ENCODE results near the gene SRPK1.

Gene SRPK1

GRCh38 chr6:35894776-35895175 lies 26.1 kb downstream of the SRPK1 start:
- H3K27ac Mint-ChIP-seq: no peak overlapping the region
- peaks cover 6% of the 10 kb centered on the region for H3K9me3 Mint-ChIP-seq
- H3K36me3 Mint-ChIP-seq (ENCODE audit: low read depth): peaks cover 55% of the 10 kb centered on the region

GRCh38 chr6:35893246-35893645 lies 27.7 kb downstream of the SRPK1 start:
- Mint-ChIP-seq H3K36me3 (ENCODE audit: low read depth) (peaks cover 43% of the 10 kb centered on the region), H3K4me1 (no peaks in the 10 kb centered on the region), H3K9me3 (peaks cover 2% of the 10 kb centered on the region), H3K4me3 (no peak overlapping the region), H3K27ac (no peak overlapping the region), H3K27me3 (ENCODE audit: low read depth) (no peaks in the 10 kb centered on the region)
- TF ChIP-seq CTCF (IDR thresholded peaks at IDR 0.05; ENCODE audit: unreplicated experiment in 3 of 3): no peak

More at GRCh38 chr6:35894776-35895175, 26.1 kb downstream of the SRPK1 start:
- Mint-ChIP-seq H3K4me1 (no peaks in the 10 kb centered on the region), H3K27me3 (ENCODE audit: low read depth) (no peaks in the 10 kb centered on the region), H3K4me3 (no peak overlapping the region)
- TF ChIP-seq CTCF (IDR thresholded peaks at IDR 0.05; ENCODE audit: unreplicated experiment in 3 of 3): no peak

GRCh38 chr6:35892482-35892881 lies 28.4 kb downstream of the SRPK1 start:
- TF ChIP-seq CTCF (IDR thresholded peaks at IDR 0.05; ENCODE audit: unreplicated experiment in 3 of 3): no peak
- Mint-ChIP-seq H3K9me3 (peaks cover 2% of the 10 kb centered on the region), H3K4me3 (no peak overlapping the region), H3K4me1 (no peaks in the 10 kb centered on the region), H3K36me3 (ENCODE audit: low read depth) (peaks cover 36% of the 10 kb centered on the region), H3K27me3 (ENCODE audit: low read depth) (no peaks in the 10 kb centered on the region), H3K27ac (no peak overlapping the region)

- Mint-ChIP-seq H3K4me1 (peaks cover 4% of the 10 kb centered on the region), H3K27ac (no peak overlapping the region), H3K36me3 (ENCODE audit: low read depth) (peaks cover 73% of the 10 kb centered on the region), H3K4me3 (no peak overlapping the region), H3K9me3 (peaks cover 26% of the 10 kb centered on the region), H3K27me3 (ENCODE audit: low read depth) (no peaks in the 10 kb centered on the region)
- no peak for TF ChIP-seq CTCF (IDR thresholded peaks at IDR 0.05; ENCODE audit: unreplicated experiment in 3 of 3)
Measured at GRCh38 chr6:35879151-35879550, 41.7 kb downstream of the SRPK1 start.

GRCh38 chr6:35876902-35877301 lies 44.0 kb downstream of the SRPK1 start:
- Mint-ChIP-seq H3K4me3 (no peak overlapping the region), H3K4me1 (peaks cover 4% of the 10 kb centered on the region), H3K27me3 (ENCODE audit: low read depth) (no peaks in the 10 kb centered on the region), H3K36me3 (ENCODE audit: low read depth) (peaks cover 77% of the 10 kb centered on the region), H3K9me3 (peaks cover 25% of the 10 kb centered on the region), H3K27ac (no peak overlapping the region)
- no peak for TF ChIP-seq CTCF (IDR thresholded peaks at IDR 0.05; ENCODE audit: unreplicated experiment in 3 of 3)

- no peak for TF ChIP-seq CTCF (IDR thresholded peaks at IDR 0.05; ENCODE audit: unreplicated experiment in 3 of 3)
- Mint-ChIP-seq H3K27ac (no peak overlapping the region), H3K9me3 (peaks cover 5% of the 10 kb centered on the region), H3K27me3 (ENCODE audit: low read depth) (no peaks in the 10 kb centered on the region), H3K4me3 (no peak overlapping the region), H3K36me3 (ENCODE audit: low read depth) (peaks cover 64% of the 10 kb centered on the region), H3K4me1 (peaks cover 4% of the 10 kb centered on the region)
Measured at GRCh38 chr6:35874730-35875129, 46.2 kb downstream of the SRPK1 start.
